ENCODE data around the gene ALDH1A1.
"Not testable (repeated sequence)": the region's sequence is repeated elsewhere in the genome, so short reads cannot be mapped to it uniquely, and the experiment has no call there.

The ALDH1A1 gene

GRCh38 chr9:72884508-72884907, 68.3 kb downstream of the ALDH1A1 start:
- no peak for ATAC-seq
- no peaks in the 10 kb centered on the region for H3K9me3 Mint-ChIP-seq
- no peak overlapping the region for H3K27ac Mint-ChIP-seq
- no peaks in the 10 kb centered on the region for H3K36me3 Mint-ChIP-seq
- no peak overlapping the region for H3K4me3 Mint-ChIP-seq
- no peaks in the 10 kb centered on the region for H3K4me1 Mint-ChIP-seq
- DNase-seq (ENCODE audit: low spot score in 2 of 2), result no peak

GRCh38 chr9:72883875-72884274, 69.0 kb downstream of the ALDH1A1 start:
- DNase-seq (ENCODE audit: low spot score in 2 of 2) (no peak), ATAC-seq (no peak)
- no peaks in the 10 kb centered on the region for H3K9me3 Mint-ChIP-seq
- H3K4me3 Mint-ChIP-seq, result no peak overlapping the region
- no peaks in the 10 kb centered on the region for H3K36me3 Mint-ChIP-seq
- no peaks in the 10 kb centered on the region for H3K4me1 Mint-ChIP-seq
- H3K27ac Mint-ChIP-seq, result no peak overlapping the region

GRCh38 chr9:72882117-72882775, 70.6 kb downstream of the ALDH1A1 start:
- no peaks in the 10 kb centered on the region for H3K9me3 Mint-ChIP-seq
- no peaks in the 10 kb centered on the region for H3K4me1 Mint-ChIP-seq
- ATAC-seq (no peak), DNase-seq (ENCODE audit: low spot score in 2 of 2) (no peak)
- no peaks in the 10 kb centered on the region for H3K36me3 Mint-ChIP-seq
- H3K27ac Mint-ChIP-seq, result no peak overlapping the region
- H3K4me3 Mint-ChIP-seq, result no peak overlapping the region

GRCh38 chr9:72880821-72881220, 72.0 kb downstream of the ALDH1A1 start:
- Mint-ChIP-seq H3K4me1 (no peaks in the 10 kb centered on the region), H3K27ac (no peak overlapping the region), H3K4me3 (no peak overlapping the region), H3K9me3 (no peaks in the 10 kb centered on the region), H3K36me3 (no peaks in the 10 kb centered on the region)
- ATAC-seq (no peak), DNase-seq (ENCODE audit: low spot score in 2 of 2) (no peak)

GRCh38 chr9:72875221-72875620, 77.6 kb downstream of the ALDH1A1 start:
- no peak for ATAC-seq
- no peak for DNase-seq (ENCODE audit: low spot score in 2 of 2)
- Mint-ChIP-seq H3K27ac (no peak overlapping the region), H3K4me3 (no peak overlapping the region), H3K4me1 (no peaks in the 10 kb centered on the region), H3K36me3 (no peaks in the 10 kb centered on the region), H3K9me3 (no peaks in the 10 kb centered on the region)

- peak; percentile 13 for ATAC-seq
These were observed 78.5 kb downstream of the ALDH1A1 start for GRCh38 chr9:72874344-72874743.

GRCh38 chr9:72873456-72873855, 79.4 kb downstream of the ALDH1A1 start:
- DNase-seq (ENCODE audit: low spot score in 2 of 2) (no peak), ATAC-seq (no peak)
- H3K4me3 Mint-ChIP-seq, result no peak overlapping the region
- H3K9me3 Mint-ChIP-seq, result no peaks in the 10 kb centered on the region
- no peaks in the 10 kb centered on the region for H3K4me1 Mint-ChIP-seq
- H3K36me3 Mint-ChIP-seq, result no peaks in the 10 kb centered on the region
- H3K27ac Mint-ChIP-seq, result no peak overlapping the region

More at GRCh38 chr9:72874344-72874743, 78.5 kb downstream of the ALDH1A1 start:
- Mint-ChIP-seq H3K27ac (no peak overlapping the region), H3K36me3 (no peaks in the 10 kb centered on the region), H3K4me3 (no peak overlapping the region), H3K9me3 (no peaks in the 10 kb centered on the region), H3K4me1 (no peaks in the 10 kb centered on the region)
- no peak for DNase-seq (ENCODE audit: low spot score in 2 of 2)

GRCh38 chr9:72872718-72873117, 80.1 kb downstream of the ALDH1A1 start:
- DNase-seq (ENCODE audit: low spot score in 2 of 2), result no peak
- no peaks in the 10 kb centered on the region for H3K4me1 Mint-ChIP-seq
- no peak overlapping the region for H3K27ac Mint-ChIP-seq
- H3K4me3 Mint-ChIP-seq, result no peak overlapping the region
- H3K9me3 Mint-ChIP-seq, result peaks cover 4% of the 10 kb centered on the region
- ATAC-seq, result no peak
- no peaks in the 10 kb centered on the region for H3K36me3 Mint-ChIP-seq

- H3K36me3 Mint-ChIP-seq, result no peaks in the 10 kb centered on the region
- H3K4me1 Mint-ChIP-seq, result no peaks in the 10 kb centered on the region
- peaks cover 4% of the 10 kb centered on the region for H3K9me3 Mint-ChIP-seq
- no peak for DNase-seq (ENCODE audit: low spot score in 2 of 2)
- H3K4me3 Mint-ChIP-seq, result no peak overlapping the region
- ATAC-seq, result no peak
- H3K27ac Mint-ChIP-seq, result no peak overlapping the region
These were observed 81.2 kb downstream of the ALDH1A1 start for GRCh38 chr9:72871685-72872084.

- no peak overlapping the region for H3K27ac Mint-ChIP-seq
- H3K36me3 Mint-ChIP-seq, result no peaks in the 10 kb centered on the region
- no peak overlapping the region for H3K4me3 Mint-ChIP-seq
- ATAC-seq (no peak), DNase-seq (ENCODE audit: low spot score in 2 of 2) (no peak)
- no peaks in the 10 kb centered on the region for H3K4me1 Mint-ChIP-seq
- peaks cover 4% of the 10 kb centered on the region for H3K9me3 Mint-ChIP-seq
These were observed 88.5 kb downstream of the ALDH1A1 start for GRCh38 chr9:72864327-72864726.

- H3K4me3 Mint-ChIP-seq, result no peak overlapping the region
- DNase-seq (ENCODE audit: low spot score in 2 of 2) (no peak), ATAC-seq (no peak)
- H3K36me3 Mint-ChIP-seq, result no peaks in the 10 kb centered on the region
- H3K4me1 Mint-ChIP-seq, result no peaks in the 10 kb centered on the region
- no peak overlapping the region for H3K27ac Mint-ChIP-seq
- peaks cover 4% of the 10 kb centered on the region for H3K9me3 Mint-ChIP-seq
These were observed 89.3 kb downstream of the ALDH1A1 start for GRCh38 chr9:72863456-72864094.

GRCh38 chr9:72862788-72863187, 90.1 kb downstream of the ALDH1A1 start:
- not testable (repeated sequence) for H3K9me3 Mint-ChIP-seq; DNase-seq (ENCODE audit: low spot score in 2 of 2); H3K4me3 Mint-ChIP-seq; H3K27ac Mint-ChIP-seq; H3K4me1 Mint-ChIP-seq; H3K36me3 Mint-ChIP-seq; ATAC-seq

GRCh38 chr9:72858089-72858912, 94.6 kb downstream of the ALDH1A1 start:
- H3K27ac Mint-ChIP-seq, result no peak overlapping the region

GRCh38 chr9:72857624-72857996, 95.2 kb downstream of the ALDH1A1 start:
- ATAC-seq, result no peak
- H3K4me3 Mint-ChIP-seq, result no peak overlapping the region
- H3K9me3 Mint-ChIP-seq, result no peaks in the 10 kb centered on the region
- no peaks in the 10 kb centered on the region for H3K36me3 Mint-ChIP-seq
- no peak for DNase-seq (ENCODE audit: low spot score in 2 of 2)
- H3K4me1 Mint-ChIP-seq, result no peaks in the 10 kb centered on the region
- H3K27ac Mint-ChIP-seq, result no peak overlapping the region

More at GRCh38 chr9:72858089-72858912, 94.6 kb downstream of the ALDH1A1 start:
- Mint-ChIP-seq H3K4me1 (no peaks in the 10 kb centered on the region), H3K36me3 (no peaks in the 10 kb centered on the region), H3K9me3 (no peaks in the 10 kb centered on the region), H3K4me3 (no peak overlapping the region)
- no peak for DNase-seq (ENCODE audit: low spot score in 2 of 2)
- peak; percentile 40 for ATAC-seq

- H3K4me3 Mint-ChIP-seq, result no peak overlapping the region
- no peaks in the 10 kb centered on the region for H3K9me3 Mint-ChIP-seq
- H3K36me3 Mint-ChIP-seq, result no peaks in the 10 kb centered on the region
- ATAC-seq, result peak; percentile 39
- H3K27ac Mint-ChIP-seq, result no peak overlapping the region
- no peak for DNase-seq (ENCODE audit: low spot score in 2 of 2)
- H3K4me1 Mint-ChIP-seq, result no peaks in the 10 kb centered on the region
These were observed 95.8 kb downstream of the ALDH1A1 start for GRCh38 chr9:72856972-72857623.
